Endothelial cell of hepatic sinusoid (primary cell): ENCODE data around the gene RASSF3.
"Not testable (repeated sequence)": the region's sequence is repeated elsewhere in the genome, so short reads cannot be mapped to it uniquely, and the experiment has no call there.

Experiments used
- in situ Hi-C: cut with HindIII; loops from 2 replicates; pipeline ENCODE4 v1.10.0; 2017; ENCODE audit warnings: low sequenced_read_pairs

Gene RASSF3

DNA sequence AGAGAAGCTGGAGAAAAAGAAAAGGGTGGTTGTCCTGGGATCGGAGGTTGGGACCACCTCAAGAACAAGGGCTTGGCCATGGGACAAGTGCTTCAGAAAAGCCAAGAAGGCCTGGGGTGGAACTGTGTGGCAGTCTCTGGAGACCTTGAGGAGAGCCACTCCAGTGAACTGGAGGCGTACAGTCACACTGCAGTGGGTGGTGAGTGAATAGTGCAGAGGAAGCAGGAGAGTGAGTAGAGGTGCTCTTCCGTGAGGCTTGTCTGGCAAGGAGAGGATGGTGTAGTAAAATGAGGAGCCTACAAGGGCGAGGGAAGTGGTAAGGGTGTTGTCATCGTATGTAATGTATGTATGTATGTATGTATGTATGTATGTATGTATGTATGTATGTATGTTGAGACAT is 20.9 kb downstream of the RASSF3 start:
- in situ Hi-C loops: no loop called here

DNA sequence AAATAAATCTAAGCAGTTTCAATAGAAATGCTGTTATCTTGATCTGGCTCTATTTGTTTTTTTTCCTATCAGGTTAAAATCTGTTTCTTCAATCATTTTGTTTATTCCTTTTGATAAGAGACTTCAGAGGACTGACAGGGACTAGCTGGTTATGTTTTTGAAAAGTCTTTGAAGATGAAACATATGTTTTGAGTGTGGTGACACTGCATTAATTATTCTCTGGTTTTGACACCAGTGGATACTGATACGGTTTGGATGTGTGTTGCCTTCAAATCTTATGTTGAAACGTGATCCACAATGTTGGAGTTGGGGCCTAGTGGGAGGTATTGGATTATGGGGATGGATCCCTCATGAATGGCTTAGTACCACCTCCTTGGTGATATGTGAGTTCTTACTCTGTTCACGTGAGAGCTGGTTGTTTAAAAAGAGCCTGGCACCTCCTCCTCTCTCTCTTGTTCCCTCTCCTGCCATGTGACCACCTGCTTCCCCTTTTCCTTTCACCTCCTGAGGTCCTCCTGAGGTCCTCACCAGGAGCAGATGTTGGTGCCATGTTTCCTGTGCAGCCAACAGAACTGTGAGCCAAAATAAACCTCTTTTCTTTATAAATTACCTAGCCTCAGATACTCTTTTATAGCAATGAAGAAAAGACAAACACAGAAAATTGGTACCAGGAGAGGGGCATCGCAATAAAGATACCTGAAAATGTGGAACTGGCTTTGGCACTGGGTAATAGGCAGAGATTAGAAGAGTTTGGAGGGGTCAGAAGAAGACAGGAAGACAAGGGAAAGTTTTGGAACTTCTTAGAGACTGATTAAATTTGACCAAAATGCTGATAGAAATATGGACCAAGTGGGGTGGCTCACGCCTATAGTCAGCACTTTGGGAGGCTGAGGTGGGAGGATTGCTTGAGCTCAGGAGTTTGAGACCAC is 23.0 kb downstream of the RASSF3 start:
- in situ Hi-C loops: no loop called here

GRCh38 chr12:64633940-64634337 is 23.6 kb downstream of the RASSF3 start:
- in situ Hi-C loops: no loop called here

GRCh38 chr12:64634508-64635092 is 24.3 kb downstream of the RASSF3 start:
- in situ Hi-C loops: no loop called here

DNA sequence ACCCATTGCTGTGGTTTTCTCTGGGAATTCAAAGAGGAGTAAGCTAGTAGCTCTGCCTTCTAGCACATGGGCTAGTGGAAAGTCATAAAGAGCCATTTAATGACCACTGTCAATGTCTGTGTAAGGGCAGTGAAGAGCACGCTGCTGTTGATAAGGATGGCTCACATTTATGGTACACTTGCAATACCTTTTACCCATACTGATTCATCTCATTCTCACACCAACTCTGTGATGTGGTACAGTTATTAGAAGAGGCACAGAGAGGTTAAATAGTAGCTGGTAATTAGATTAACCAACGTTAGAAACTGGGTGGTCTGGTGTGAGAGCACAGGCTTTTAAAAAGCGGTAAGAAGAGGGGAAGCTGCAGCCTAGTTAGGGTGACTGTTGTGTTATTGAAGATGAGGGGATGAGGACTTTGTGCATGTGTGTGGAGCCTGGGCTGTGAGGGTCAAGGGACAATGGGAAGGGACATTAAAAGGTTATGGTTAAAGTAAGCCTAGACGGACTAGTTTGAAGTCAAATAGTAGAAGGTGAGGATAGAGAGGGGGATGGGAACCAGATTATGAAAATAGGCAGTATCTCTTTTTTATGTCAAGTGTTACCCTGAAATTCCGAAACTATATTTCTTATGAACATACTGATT is 25.2 kb downstream of the RASSF3 start:
- in situ Hi-C loops: no loop called here

- in situ Hi-C loops: no loop called here
Observed at GRCh38 chr12:64636856-64637255, 26.6 kb downstream of the RASSF3 start.

- in situ Hi-C loops: no loop called here
Observed at GRCh38 chr12:64639466-64639865, 29.2 kb downstream of the RASSF3 start.

DNA sequence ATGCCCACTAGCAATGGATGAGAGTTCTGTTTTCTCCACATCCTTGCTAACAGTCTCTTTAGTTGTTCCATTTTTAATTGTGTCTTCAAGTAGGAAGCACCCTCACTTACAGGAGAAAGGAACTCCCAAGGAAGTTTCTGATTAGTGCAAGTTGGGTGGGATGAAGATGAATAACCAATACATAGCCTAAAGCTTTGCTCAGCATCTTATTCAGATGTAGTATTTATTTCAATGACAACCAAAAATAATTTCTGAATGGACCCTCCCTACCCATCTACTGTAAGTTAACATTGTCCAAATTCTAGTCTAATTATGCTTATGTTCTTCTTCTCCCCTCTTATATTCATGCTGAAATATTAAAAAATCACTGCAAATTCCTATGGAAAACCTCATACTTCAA is 36.0 kb downstream of the RASSF3 start:
- in situ Hi-C loops: no loop called here

- in situ Hi-C loops: no loop called here
Observed at GRCh38 chr12:64649487-64649886, 39.2 kb downstream of the RASSF3 start.

GRCh38 chr12:64650762-64651161 is 40.5 kb downstream of the RASSF3 start:
- in situ Hi-C loops: no loop called here

GRCh38 chr12:64652346-64652745 is 42.1 kb downstream of the RASSF3 start:
- in situ Hi-C loops: no loop called here

- in situ Hi-C loops: no loop called here
Observed at GRCh38 chr12:64653123-64653522, 42.8 kb downstream of the RASSF3 start.

- in situ Hi-C loops: not testable (repeated sequence)
Observed at GRCh38 chr12:64653907-64654306, 43.6 kb downstream of the RASSF3 start.

GRCh38 chr12:64655141-64655540 is 44.8 kb downstream of the RASSF3 start:
- in situ Hi-C loops: no loop called here

GRCh38 chr12:64656429-64656828 is 46.1 kb downstream of the RASSF3 start:
- in situ Hi-C loops: no loop called here

GRCh38 chr12:64658892-64659481 is 48.7 kb downstream of the RASSF3 start:
- in situ Hi-C loops: no loop called here

GRCh38 chr12:64660237-64661018 is 50.1 kb downstream of the RASSF3 start:
- in situ Hi-C loops: no loop called here

DNA sequence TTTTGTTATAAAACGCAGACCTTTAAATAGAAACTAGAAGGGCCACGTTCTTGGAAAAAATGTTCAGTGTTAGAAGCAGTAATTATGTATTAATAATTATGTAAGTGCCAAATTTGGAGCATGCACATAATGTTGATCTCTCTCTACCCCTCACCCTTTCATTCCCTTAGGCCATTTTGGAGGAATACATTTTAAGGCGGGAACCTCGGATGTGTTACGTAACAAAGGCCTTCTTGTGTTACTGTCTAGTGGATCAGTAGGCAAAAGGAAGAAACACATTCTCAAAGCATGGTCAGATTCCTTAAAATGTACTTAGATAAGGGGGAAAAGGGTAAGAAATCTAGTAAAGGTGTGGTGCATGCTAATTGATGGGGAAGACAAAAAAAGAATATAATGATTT is 52.7 kb downstream of the RASSF3 start:
- in situ Hi-C loops: no loop called here

DNA sequence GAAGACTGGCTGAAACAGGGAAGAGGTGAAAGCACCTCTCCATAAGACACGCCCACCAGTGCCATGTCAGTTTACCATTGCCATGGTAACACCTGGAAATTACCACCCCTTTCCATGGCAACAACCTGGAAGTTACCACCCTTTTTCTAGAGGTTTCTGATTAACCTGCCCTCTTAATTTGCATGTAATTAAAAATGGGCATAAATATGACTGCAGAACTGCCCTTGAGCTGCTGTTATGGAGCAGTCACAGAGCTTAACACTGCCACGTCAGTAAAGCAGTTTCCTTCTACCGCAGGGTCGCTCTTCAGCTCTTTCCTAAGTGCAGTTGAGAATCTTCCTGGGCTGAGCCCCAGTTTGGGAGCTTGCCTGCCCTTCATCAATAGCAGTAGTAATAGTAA is 55.2 kb downstream of the RASSF3 start:
- in situ Hi-C loops: no loop called here

DNA sequence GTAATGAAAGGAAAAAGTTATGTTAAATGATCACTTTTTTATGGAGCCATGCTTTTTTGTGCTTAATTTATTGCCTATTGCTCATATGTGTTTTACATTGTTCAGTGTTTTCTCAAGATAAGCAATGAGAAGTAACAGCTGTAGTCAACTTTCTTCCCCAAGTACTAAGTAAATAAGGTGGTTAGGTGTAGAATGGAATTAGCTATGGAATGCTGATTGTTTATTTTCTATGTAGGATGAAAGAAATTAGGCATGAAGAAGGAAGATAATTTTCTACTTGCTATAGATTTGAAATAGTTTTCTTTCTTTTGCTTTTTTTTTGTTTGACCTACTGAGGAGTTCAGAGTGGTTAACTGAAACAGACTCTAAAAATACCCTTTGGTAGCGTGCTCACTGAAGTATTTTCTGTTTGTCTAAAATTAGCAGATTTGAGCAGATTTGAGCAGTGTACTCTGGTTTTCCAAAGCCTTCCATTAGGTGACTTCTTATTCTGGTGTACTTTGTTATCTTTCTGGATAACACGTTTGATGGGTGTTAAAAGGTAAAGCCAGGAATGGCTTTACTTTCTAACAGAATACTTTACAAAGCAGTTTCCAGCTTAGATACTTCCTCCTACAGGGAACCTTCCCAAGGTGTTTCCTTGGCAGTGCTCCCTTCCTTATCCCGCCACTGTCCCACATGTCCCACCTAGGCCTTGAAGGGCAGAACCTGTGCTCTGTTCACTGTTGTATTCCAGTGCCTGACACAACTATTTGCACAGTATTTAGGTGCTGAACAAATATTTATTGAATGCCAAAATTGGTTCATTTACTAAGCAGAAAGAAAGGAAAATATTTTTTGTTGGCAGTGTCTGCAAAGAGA is 56.0 kb downstream of the RASSF3 start:
- in situ Hi-C loops: no loop called here
